Gastrocnemius medialis (tissue), 4 donors: ENCODE data around the gene TBL1X. TPM values are rescaled to one million over a fixed set of nuclear protein-coding genes. Genes with fewer than 3 reads are reported as not detected.

Experiments
- ATAC-seq, 2 donors: fragments of 150-250 bp; one replicate each; pipeline ENCODE4 v1.9.1; 2016
- DNase-seq, 2 donors: peaks; one replicate each; pipeline ENCODE4 v3.0.0-alpha.2; 2019
- H3K27ac ChIP-seq, 4 donors: fragments of 200-600 bp; sonication (generic); 1 replicate in 1 of 4; 2 replicates in 3 of 4; pipeline ENCODE4 v1.5.1; 2016 to 2018; ENCODE audit warnings: mild to moderate bottlenecking in 2 of 4, moderate library complexity in 1 of 4
- H3K27me3 ChIP-seq, 3 donors: fragments of 200-600 bp; sonication (generic) in 2 of 3; 1 replicate in 1 of 3; 2 replicates in 2 of 3; pipeline versions ENCODE4 v1.5.1 to v1.6.0; 2016 to 2019; ENCODE audit warnings: mild to moderate bottlenecking in 1 of 3, moderate library complexity in 1 of 3
- H3K36me3 ChIP-seq, 2 donors: fragments of 200-600 bp; sonication (generic) in 1 of 2; one replicate each; pipeline ENCODE4 v1.5.1; 2017 to 2018
- H3K4me1 ChIP-seq, 2 donors: fragments of 200-600 bp; sonication (generic) in 1 of 2; one replicate each; pipeline ENCODE4 v1.5.1; 2016 to 2017; ENCODE audit warnings: mild to moderate bottlenecking in 2 of 2
- H3K4me3 ChIP-seq, 4 donors: fragments of 200-600 bp; sonication (generic) in 3 of 4; 1 replicate in 1 of 4; 2 replicates in 3 of 4; pipeline ENCODE4 v1.5.1; 2016 to 2019; ENCODE audit warnings: mild to moderate bottlenecking in 2 of 4
- H3K9me3 ChIP-seq, 3 donors: fragments of 200-600 bp; sonication (generic) in 2 of 3; 1 replicate in 1 of 3; 2 replicates in 2 of 3; pipeline ENCODE4 v1.5.1; 2016 to 2019
- POLR2A ChIP-seq, 2 donors: fragments of 450-650 bp; IDR thresholded peaks; one replicate each; pipeline ENCODE4 v1.6.1; 2017; ENCODE audit warnings: antibody characterized with exemption in 2 of 2, mild to moderate bottlenecking in 2 of 2, moderate library complexity in 2 of 2
- in situ Hi-C, 4 donors: fragments of 200-750 bp; cut with MboI; loops; one replicate each; pipeline versions ENCODE4 v1.15.0 to v1.8.0; 2017; ENCODE audit warnings: low sequenced_read_pairs in 4 of 4
- intact Hi-C: fragments of 100-400 bp; cut with DNase I; formaldehyde crosslinking; loops from one replicate; pipeline ENCODE4 v1.15.1; 2023; ENCODE audit warnings: low total_unique reads
- total RNA-seq, 4 donors: library from RNA; depleted of rRNA; stranded (reverse); fragments of >200 nt; gene quantifications; one replicate each; pipeline versions ENCODE4 v1.1.0 to v1.2.3, GENCODE V29; 2016
- TF ChIP-seq, protein P1 (sequence below), 5 experiments: fragments of 450-650 bp in 3 of 5; fragments of 200-600 bp in 2 of 5; sonication (generic) in 2 of 5; IDR thresholded peaks in 4 of 5; conservative IDR thresholded peaks in 1 of 5; 1 replicate in 4 of 5; 2 replicates in 1 of 5; pipeline ENCODE4 v1.5.1; 2016 to 2019; ENCODE audit warnings: antibody characterized with exemption in 5 of 5, mild to moderate bottlenecking in 3 of 5, moderate library complexity in 3 of 5

The TBL1X gene
- total RNA-seq, 4 donors from 2014 or later = 6.7 to 16.8 (median 8.0) TPM

DNA sequence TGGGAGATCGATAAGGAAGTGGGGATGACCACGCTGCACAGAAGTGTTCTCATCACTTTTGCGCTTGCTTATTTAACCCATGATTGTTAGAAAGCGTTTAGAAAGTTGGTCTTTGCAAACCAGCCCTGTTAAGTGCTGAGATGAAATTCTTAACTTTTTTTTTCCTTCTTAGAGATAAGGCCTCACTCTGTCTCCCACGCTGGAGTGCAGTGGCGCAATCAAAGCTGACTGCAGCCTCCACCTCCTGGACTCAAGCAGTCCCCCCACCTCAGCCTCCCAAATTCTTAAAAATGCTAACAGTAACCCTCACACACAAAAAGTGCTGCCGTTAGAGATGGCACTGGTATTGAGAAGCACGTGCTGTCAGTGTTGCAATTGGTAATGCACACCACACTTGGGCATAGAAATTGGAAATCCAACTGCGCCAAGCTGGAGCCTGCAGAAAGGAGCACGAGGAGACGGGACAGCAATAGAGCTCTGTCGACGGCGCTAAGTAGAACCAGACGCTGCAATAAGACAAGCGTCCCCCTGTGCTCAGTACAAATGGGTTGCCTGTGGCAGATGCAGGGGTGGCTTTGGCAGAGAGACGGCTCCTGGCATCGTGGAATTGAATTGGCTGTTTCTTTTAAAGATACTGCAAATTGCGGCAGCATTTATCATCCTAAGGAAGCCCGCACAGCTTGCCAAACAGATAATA is 113.4 kb downstream of the TBL1X start:
- Histone ChIP-seq H3K27ac (no peak overlapping the region), H3K9me3 (no peaks in the 10 kb centered on the region), H3K36me3 (no peaks in the 10 kb centered on the region), H3K4me1 (peaks cover 3% of the 10 kb centered on the region in 2 donors), H3K27me3 (no peaks in the 10 kb centered on the region), H3K4me3 (no peak overlapping the region)
- DNase-seq = no peak
- TF ChIP-seq, protein P1, sequence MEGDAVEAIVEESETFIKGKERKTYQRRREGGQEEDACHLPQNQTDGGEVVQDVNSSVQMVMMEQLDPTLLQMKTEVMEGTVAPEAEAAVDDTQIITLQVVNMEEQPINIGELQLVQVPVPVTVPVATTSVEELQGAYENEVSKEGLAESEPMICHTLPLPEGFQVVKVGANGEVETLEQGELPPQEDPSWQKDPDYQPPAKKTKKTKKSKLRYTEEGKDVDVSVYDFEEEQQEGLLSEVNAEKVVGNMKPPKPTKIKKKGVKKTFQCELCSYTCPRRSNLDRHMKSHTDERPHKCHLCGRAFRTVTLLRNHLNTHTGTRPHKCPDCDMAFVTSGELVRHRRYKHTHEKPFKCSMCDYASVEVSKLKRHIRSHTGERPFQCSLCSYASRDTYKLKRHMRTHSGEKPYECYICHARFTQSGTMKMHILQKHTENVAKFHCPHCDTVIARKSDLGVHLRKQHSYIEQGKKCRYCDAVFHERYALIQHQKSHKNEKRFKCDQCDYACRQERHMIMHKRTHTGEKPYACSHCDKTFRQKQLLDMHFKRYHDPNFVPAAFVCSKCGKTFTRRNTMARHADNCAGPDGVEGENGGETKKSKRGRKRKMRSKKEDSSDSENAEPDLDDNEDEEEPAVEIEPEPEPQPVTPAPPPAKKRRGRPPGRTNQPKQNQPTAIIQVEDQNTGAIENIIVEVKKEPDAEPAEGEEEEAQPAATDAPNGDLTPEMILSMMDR (IDR thresholded peaks at IDR 0.05 in 4 of 5, conservative IDR thresholded peaks at IDR 0.05 in 1 of 5) = no peak
- TF ChIP-seq POLR2A (IDR thresholded peaks at IDR 0.05) = no peak
- no peak for ATAC-seq
- in situ Hi-C loops (no loop called here), intact Hi-C loops (no loop called here)

GRCh38 chrX:9581771-9582385 is 117.0 kb downstream of the TBL1X start:
- Histone ChIP-seq H3K4me1 (peaks cover 0 to 3% of the 10 kb centered on the region in 2 donors), H3K4me3 (no peak overlapping the region), H3K27me3 (no peaks in the 10 kb centered on the region), H3K9me3 (no peaks in the 10 kb centered on the region), H3K36me3 (no peaks in the 10 kb centered on the region), H3K27ac (no peak overlapping the region)
- in situ Hi-C loops = no loop called here
- no peak for TF ChIP-seq POLR2A (IDR thresholded peaks at IDR 0.05)
- TF ChIP-seq, protein P1 (IDR thresholded peaks at IDR 0.05 in 4 of 5, conservative IDR thresholded peaks at IDR 0.05 in 1 of 5) = no peak
- no peak for ATAC-seq
- DNase-seq = no peak
- intact Hi-C loops = no loop called here

DNA sequence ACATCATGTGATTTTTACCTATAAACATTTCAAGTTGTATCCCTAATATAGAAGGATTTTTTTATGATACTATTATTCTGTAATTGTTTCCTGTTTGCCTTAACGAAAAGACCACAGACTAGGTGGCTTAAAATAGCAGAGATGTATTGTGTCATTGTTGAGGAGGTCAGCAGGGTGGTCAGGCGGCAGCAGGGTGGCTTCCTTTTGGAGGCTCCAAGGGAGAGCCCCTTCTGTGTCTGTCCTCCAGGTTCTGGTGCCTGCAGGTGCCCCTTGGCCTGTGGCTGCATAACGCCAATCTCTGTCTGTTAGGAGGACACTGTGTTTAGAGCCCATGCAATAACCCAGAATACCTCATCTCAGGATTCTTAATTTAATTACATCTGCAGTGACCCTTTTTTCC is 118.1 kb downstream of the TBL1X start:
- H3K36me3 ChIP-seq = no peaks in the 10 kb centered on the region
- H3K27me3 ChIP-seq = no peaks in the 10 kb centered on the region
- no peaks in the 10 kb centered on the region for H3K9me3 ChIP-seq
- DNase-seq (no peak), ATAC-seq (no peak)
- H3K27ac ChIP-seq = no peak overlapping the region
- H3K4me1 ChIP-seq = peaks cover 0 to 3% of the 10 kb centered on the region in 2 donors
- TF ChIP-seq POLR2A (IDR thresholded peaks at IDR 0.05) = no peak
- TF ChIP-seq, protein P1 (IDR thresholded peaks at IDR 0.05 in 4 of 5, conservative IDR thresholded peaks at IDR 0.05 in 1 of 5) = no peak
- no peak overlapping the region for H3K4me3 ChIP-seq
- intact Hi-C loops (no loop called here), in situ Hi-C loops (no loop called here)

GRCh38 chrX:9586992-9587392 is 122.1 kb downstream of the TBL1X start:
- ATAC-seq (no peak), DNase-seq (no peak)
- no peaks in the 10 kb centered on the region for H3K4me1 ChIP-seq
- intact Hi-C loops (no loop called here), in situ Hi-C loops (no loop called here)
- no peak overlapping the region for H3K27ac ChIP-seq
- no peaks in the 10 kb centered on the region for H3K27me3 ChIP-seq
- no peak overlapping the region for H3K4me3 ChIP-seq
- H3K9me3 ChIP-seq = no peaks in the 10 kb centered on the region
- TF ChIP-seq, protein P1 (IDR thresholded peaks at IDR 0.05 in 4 of 5, conservative IDR thresholded peaks at IDR 0.05 in 1 of 5) = no peak
- no peak for TF ChIP-seq POLR2A (IDR thresholded peaks at IDR 0.05)
- H3K36me3 ChIP-seq = no peaks in the 10 kb centered on the region
